HG02759 (cell line): ENCODE results near the gene ELAVL3.
"Not testable (repeated sequence)": the region's sequence is repeated elsewhere in the genome, so short reads cannot be mapped to it uniquely, and the experiment has no call there.

ENCODE experiments used
- ATAC-seq: cut with Tn5 transposase; IDR thresholded peaks from one replicate; pipeline ENCODE4 v1.9.1; 2021; ENCODE audit warnings: mild to moderate bottlenecking, moderate library complexity; ENCODE audit not compliant: unreplicated experiment

The ELAVL3 gene

DNA sequence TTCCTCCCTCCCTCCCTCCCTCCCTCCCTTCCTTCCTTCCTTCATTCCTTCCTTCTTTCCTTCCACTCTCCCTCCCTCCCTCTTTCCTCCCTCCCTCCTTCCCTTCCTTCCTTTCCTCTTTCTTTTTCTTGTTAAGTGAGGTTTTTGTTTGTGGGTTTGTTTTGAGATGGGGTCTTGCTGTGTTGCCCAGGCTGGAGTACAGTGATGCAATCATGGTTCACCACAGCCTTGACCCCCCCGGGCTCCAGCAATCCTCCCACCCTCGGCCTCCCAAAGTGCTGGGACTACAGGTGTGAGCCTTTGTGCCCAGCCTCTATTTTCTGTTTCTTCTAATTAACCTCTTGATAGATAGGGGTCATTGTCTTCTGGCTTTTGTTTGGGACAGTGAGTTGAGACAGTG lies 19.4 kb downstream of the ELAVL3 start:
- ATAC-seq: no peak

DNA sequence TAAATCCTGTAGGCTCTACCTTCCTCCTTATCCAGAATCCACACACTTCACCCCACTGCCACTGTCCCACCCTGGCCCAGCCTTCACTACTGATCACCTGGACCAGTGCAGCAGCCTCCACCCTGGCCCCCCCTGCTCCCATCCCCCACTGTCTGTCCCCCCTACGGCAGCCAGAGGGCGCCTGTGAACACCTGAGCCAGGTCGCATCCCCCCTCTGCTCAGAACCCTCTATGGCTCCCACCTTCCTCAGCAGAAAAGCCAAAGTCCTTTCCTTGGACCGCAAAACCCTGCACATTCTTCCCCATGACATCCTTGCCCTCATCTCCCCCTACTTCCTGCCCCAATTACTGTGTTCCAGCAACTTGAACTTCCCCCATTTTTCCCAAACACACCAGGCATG lies 20.6 kb downstream of the ELAVL3 start:
- ATAC-seq: no peak

GRCh38 chr19:11458912-11459311 lies 21.9 kb downstream of the ELAVL3 start:
- not testable (repeated sequence) for ATAC-seq

DNA sequence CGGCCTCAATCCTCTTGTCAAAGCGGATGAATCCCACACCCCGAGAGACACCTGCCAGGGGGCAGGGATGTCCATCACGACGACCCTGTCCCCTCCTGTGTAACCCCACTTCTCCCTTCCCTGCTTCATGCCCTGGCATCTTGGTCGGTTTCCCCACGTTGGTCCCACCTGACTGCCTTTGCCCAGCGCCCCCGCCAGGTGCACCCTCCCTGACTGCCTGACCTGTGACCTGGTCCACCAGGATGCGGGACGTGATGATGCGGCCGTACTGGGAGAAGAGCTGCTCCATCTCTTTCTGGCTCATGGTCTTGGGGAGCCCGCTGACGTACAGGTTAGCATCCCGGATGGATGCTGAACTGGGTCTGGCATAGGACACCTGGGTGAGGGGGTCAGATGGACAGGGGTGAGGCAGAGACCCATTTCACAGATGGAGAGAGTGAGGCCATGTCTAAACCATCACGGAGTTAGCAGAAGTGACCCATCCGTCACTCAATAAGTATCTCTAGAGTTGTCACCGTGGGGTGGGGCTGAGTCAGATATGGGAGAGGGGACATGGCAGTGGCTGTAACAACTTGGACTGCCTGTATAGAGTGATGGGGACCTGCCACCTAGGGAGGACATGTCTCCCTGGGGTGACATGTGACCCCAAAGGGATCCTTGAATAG lies 22.5 kb downstream of the ELAVL3 start:
- no peak for ATAC-seq

- no peak for ATAC-seq
These were observed 23.0 kb downstream of the ELAVL3 start for GRCh38 chr19:11457831-11458230.

GRCh38 chr19:11457115-11457514 lies 23.7 kb downstream of the ELAVL3 start:
- no peak for ATAC-seq

- no peak for ATAC-seq
These were observed 24.2 kb downstream of the ELAVL3 start for GRCh38 chr19:11456659-11457058.

GRCh38 chr19:11455233-11455554 lies 25.7 kb downstream of the ELAVL3 start:
- not testable (repeated sequence) for ATAC-seq

- ATAC-seq: no peak
These were observed 27.1 kb downstream of the ELAVL3 start for GRCh38 chr19:11453468-11454341.

- ATAC-seq: no peak
These were observed 28.1 kb downstream of the ELAVL3 start for GRCh38 chr19:11452620-11453310.

DNA sequence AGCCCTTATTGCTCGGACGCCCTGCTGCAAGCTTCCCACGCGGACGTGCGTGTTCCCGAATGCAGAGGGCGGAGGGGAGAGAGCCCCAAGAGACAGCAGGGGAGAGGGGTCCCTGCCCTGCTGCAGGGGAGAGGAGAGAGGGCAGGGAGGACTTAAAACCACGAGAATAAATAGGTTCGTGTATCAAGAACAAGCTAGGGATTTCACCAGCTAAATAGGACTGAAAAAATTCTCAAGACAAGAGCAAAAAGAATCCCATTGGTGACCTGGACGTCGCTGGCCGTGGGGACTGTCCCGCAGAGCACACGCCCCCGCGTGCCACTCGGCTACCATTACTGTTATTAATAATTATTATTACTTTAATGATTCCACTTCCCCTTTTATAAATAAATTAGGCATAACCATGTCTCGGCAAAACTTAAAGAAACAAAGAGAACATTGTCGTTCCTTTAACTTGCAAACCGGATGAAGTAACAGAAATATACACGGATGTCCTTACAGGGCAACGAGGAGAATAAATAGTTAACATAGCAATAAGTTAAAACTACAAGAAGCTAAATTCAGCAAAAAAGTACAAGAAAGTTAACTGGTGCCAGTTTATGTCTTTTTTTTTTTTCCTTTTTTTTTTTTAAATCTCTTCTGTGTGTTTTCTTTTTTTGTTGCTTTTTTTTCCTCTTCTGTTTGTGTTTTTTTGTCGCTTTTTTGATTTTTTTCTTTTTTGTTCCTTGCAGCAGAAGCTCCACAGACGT lies 28.8 kb downstream of the ELAVL3 start:
- no peak for ATAC-seq

GRCh38 chr19:11451327-11451870 lies 29.4 kb downstream of the ELAVL3 start:
- no peak for ATAC-seq

DNA sequence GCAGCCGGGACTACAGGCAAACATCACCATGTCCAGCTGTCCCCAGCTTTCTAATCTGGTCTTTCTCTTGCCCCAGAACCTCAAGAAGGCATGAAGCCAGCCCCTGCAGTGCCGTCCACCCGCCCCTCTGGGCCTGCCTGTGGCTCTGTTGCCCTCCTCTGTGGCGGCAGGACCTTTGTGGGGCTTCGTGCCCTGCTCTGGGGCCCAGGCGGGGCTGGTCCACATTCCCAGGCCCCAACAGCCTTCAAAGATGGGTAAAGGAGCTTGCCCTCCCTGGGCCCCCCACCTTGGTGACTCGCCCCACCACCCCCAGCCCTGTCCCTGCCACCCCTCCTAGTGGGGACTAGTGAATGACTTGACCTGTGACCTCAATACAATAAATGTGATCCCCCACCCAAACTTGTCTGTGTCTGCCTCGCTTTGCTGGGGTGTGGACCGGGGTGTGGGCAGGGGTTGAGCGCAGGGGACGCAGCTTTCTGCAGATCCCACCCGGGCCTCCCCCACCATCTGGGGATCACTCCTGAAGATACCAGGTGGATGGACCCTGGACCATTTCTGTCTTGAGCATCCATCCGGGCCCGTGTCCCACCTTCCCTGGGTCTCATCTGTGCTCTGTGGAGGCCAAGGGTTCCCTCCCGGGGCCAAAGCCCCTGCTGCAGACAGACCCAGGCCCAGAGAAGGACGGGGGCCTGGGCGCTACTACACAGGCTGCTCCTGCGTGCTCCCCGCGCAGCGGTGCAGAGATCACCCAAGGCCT lies 30.1 kb downstream of the ELAVL3 start:
- no peak for ATAC-seq

GRCh38 chr19:11448923-11449554 lies 31.8 kb downstream of the ELAVL3 start:
- ATAC-seq: no peak

DNA sequence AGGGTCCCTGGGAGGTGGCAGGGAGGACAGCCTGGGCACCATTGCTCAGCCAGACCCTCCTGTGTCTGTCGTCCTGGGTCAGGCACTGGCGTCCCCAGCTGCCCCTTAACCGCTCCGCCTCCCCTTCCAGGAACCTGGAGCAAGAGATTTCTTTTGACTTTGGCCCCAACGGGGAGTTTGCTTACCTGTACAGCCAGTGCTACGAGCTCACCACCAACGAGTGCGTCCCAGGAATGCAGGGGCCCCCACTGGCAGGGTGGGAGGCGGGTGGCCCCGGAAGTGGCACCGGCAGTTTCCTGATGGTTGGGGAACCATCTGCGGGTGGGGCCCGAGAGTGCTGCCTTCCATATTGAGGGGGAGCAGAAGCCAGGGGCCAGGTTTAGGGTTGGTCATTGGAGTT lies 32.4 kb downstream of the ELAVL3 start:
- ATAC-seq: no peak

GRCh38 chr19:11447347-11448262 lies 33.2 kb downstream of the ELAVL3 start:
- no peak for ATAC-seq

- no peak for ATAC-seq
These were observed 34.1 kb downstream of the ELAVL3 start for GRCh38 chr19:11446652-11447301.

GRCh38 chr19:11446271-11446651 lies 34.6 kb downstream of the ELAVL3 start:
- ATAC-seq: no peak
